HEK293 (cell line): Measurements from ENCODE around the gene ZNF318.

ENCODE experiments used
- CTCF ChIA-PET: fragments of 350-600 bp; formaldehyde crosslinking; extraction: SDS; loops from one replicate; lab custom pipeline; 2021; ENCODE audit warnings: antibody characterized with exemption; lab: Yijun Ruan, JAX
- POLR2A ChIA-PET: fragments of 300-600 bp; formaldehyde crosslinking; extraction: SDS; loops from one replicate; lab custom pipeline; 2020; ENCODE audit warnings: antibody characterized with exemption, inconsistent platforms; lab: Yijun Ruan, JAX
- H3K27ac ChIP-seq: fragments of 200-500 bp; sonication (Bioruptor generic); 2 replicates; pipeline ENCODE4 v1.5.1; 2014; ENCODE audit warnings: low read depth, low read length, control low read depth, inconsistent platforms; ENCODE audit errors: extremely low read depth
- H3K36me3 ChIP-seq, 2 experiments: fragments of 200-500 bp in 1 of 2; sonication (Bioruptor generic) in 1 of 2; 1 replicate in 1 of 2; 2 replicates in 1 of 2; pipeline ENCODE4 v1.5.1; 2014 to 2017; ENCODE audit warnings: inconsistent platforms in 2 of 2, low read length in 2 of 2; ENCODE audit not compliant: control insufficient read depth in 2 of 2, insufficient read depth in 1 of 2
- H3K4me1 ChIP-seq: fragments of 200-500 bp; sonication (Bioruptor generic); 2 replicates; pipeline ENCODE4 v1.5.1; 2014; ENCODE audit warnings: mild to moderate bottlenecking, low read length, inconsistent platforms; ENCODE audit not compliant: control insufficient read depth, insufficient read depth
- H3K4me3 ChIP-seq: 2 replicates; pipeline ENCODE4 v1.5.1; 2011; ENCODE audit warnings: low read depth, mild to moderate bottlenecking, control low read depth, low read length, moderate library complexity
- H3K9me3 ChIP-seq: fragments of 200-500 bp; sonication (Bioruptor generic); 2 replicates; pipeline ENCODE4 v1.5.1; 2014; ENCODE audit warnings: low read depth, low read length, inconsistent platforms; ENCODE audit not compliant: control insufficient read depth, insufficient read depth
- FEZF1 ChIP-seq: fragments of 450-650 bp; formaldehyde crosslinking; IDR thresholded peaks from 2 replicates; pipeline ENCODE4 v1.5.1; 2016; ENCODE audit warnings: missing biosample characterization, missing genetic modification characterization
- GLIS1 ChIP-seq: fragments of 450-650 bp; formaldehyde crosslinking; IDR thresholded peaks from 2 replicates; pipeline ENCODE4 v1.5.1; 2016; ENCODE audit warnings: missing biosample characterization, missing genetic modification characterization
- KLF8 ChIP-seq: fragments of 450-650 bp; formaldehyde crosslinking; IDR thresholded peaks from 2 replicates; pipeline ENCODE4 v1.5.1; 2016; ENCODE audit warnings: missing biosample characterization, missing genetic modification characterization
- ZNF221 ChIP-seq: fragments of 450-650 bp; formaldehyde crosslinking; IDR thresholded peaks from 2 replicates; pipeline ENCODE4 v1.5.1; 2017; ENCODE audit warnings: missing biosample characterization, missing genetic modification characterization, borderline replicate concordance
- ZNF335 ChIP-seq: fragments of 450-650 bp; formaldehyde crosslinking; conservative IDR thresholded peaks from 2 replicates; pipeline ENCODE4 v1.5.1; 2016; ENCODE audit warnings: missing biosample characterization, missing genetic modification characterization
- ZNF350 ChIP-seq: fragments of 450-650 bp; formaldehyde crosslinking; IDR thresholded peaks from 2 replicates; pipeline ENCODE4 v1.5.0; 2017; ENCODE audit warnings: missing biosample characterization, mild to moderate bottlenecking, missing genetic modification characterization
- ZNF48 ChIP-seq: fragments of 450-650 bp; formaldehyde crosslinking; IDR thresholded peaks from 2 replicates; pipeline ENCODE4 v1.5.1; 2016; ENCODE audit warnings: missing biosample characterization, missing genetic modification characterization
- ZNF514 ChIP-seq: fragments of 450-650 bp; formaldehyde crosslinking; IDR thresholded peaks from 2 replicates; pipeline ENCODE4 v1.5.1; 2016; ENCODE audit warnings: missing biosample characterization, missing genetic modification characterization
- ZNF623 ChIP-seq: fragments of 450-650 bp; formaldehyde crosslinking; IDR thresholded peaks from 2 replicates; pipeline ENCODE4 v1.5.1; 2016; ENCODE audit warnings: missing biosample characterization, missing genetic modification characterization
- ZNF626 ChIP-seq: fragments of 450-650 bp; sonication (Bioruptor Pico); formaldehyde crosslinking; IDR thresholded peaks from 2 replicates; pipeline ENCODE4 v1.5.1; 2018; ENCODE audit warnings: missing biosample characterization, missing genetic modification characterization, inconsistent platforms
- ZNF629 ChIP-seq: fragments of 450-650 bp; formaldehyde crosslinking; IDR thresholded peaks from 2 replicates; pipeline ENCODE4 v1.5.1; 2017; ENCODE audit warnings: missing biosample characterization, missing genetic modification characterization
- ZNF830 ChIP-seq: fragments of 450-650 bp; IDR thresholded peaks from 2 replicates; pipeline ENCODE4 v1.5.0; 2018; ENCODE audit warnings: missing biosample characterization, missing genetic modification characterization, low read depth, mild to moderate bottlenecking, moderate library complexity
- ZNF843 ChIP-seq: fragments of 450-650 bp; formaldehyde crosslinking; IDR thresholded peaks from 2 replicates; pipeline ENCODE4 v1.5.1; 2016; ENCODE audit warnings: missing biosample characterization, missing genetic modification characterization
- TF ChIP-seq, protein P1 (sequence below): fragments of 450-650 bp; formaldehyde crosslinking; IDR thresholded peaks from 2 replicates; pipeline ENCODE4 v1.5.1; 2016; ENCODE audit warnings: missing biosample characterization, missing genetic modification characterization
- TF ChIP-seq, protein P2 (sequence below): fragments of 450-650 bp; formaldehyde crosslinking; IDR thresholded peaks from 2 replicates; pipeline ENCODE4 v1.5.1; 2016; ENCODE audit warnings: missing biosample characterization, missing genetic modification characterization
- TF ChIP-seq, protein P3 (sequence below): fragments of 450-650 bp; formaldehyde crosslinking; IDR thresholded peaks from 2 replicates; pipeline ENCODE4 v1.5.1; 2017; ENCODE audit warnings: missing biosample characterization, missing genetic modification characterization

Gene ZNF318

DNA sequence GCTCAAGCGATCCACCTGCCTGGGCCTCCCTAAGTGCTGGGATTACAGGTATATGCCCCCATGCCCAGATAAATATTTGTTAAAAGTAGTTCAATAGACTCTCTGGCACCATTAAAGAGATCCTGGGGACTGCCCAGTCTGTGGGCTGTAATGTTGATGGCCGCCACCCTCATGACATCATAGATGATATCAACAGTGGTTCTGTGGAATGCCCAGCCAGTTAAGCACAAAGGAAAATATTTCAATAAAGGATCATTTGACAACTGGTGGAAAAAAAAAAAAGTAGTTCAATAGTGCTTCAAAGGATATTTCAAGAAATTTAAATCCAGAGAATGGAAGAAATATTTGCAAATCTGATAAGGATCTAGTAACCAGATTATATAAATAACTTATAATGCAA lies 59.3 kb downstream of the ZNF318 start (continued):
- no peak for TF ChIP-seq ZNF514 (tag by site-specific recombination)
- TF ChIP-seq, protein P1, sequence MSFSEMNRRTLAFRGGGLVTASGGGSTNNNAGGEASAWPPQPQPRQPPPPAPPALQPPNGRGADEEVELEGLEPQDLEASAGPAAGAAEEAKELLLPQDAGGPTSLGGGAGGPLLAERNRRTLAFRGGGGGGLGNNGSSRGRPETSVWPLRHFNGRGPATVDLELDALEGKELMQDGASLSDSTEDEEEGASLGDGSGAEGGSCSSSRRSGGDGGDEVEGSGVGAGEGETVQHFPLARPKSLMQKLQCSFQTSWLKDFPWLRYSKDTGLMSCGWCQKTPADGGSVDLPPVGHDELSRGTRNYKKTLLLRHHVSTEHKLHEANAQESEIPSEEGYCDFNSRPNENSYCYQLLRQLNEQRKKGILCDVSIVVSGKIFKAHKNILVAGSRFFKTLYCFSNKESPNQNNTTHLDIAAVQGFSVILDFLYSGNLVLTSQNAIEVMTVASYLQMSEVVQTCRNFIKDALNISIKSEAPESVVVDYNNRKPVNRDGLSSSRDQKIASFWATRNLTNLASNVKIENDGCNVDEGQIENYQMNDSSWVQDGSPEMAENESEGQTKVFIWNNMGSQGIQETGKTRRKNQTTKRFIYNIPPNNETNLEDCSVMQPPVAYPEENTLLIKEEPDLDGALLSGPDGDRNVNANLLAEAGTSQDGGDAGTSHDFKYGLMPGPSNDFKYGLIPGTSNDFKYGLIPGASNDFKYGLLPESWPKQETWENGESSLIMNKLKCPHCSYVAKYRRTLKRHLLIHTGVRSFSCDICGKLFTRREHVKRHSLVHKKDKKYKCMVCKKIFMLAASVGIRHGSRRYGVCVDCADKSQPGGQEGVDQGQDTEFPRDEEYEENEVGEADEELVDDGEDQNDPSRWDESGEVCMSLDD: no peak
- TF ChIP-seq ZNF48 (tag by site-specific recombination): no peak
- peak; percentile 81 for TF ChIP-seq ZNF629 (tag by site-specific recombination)

DNA sequence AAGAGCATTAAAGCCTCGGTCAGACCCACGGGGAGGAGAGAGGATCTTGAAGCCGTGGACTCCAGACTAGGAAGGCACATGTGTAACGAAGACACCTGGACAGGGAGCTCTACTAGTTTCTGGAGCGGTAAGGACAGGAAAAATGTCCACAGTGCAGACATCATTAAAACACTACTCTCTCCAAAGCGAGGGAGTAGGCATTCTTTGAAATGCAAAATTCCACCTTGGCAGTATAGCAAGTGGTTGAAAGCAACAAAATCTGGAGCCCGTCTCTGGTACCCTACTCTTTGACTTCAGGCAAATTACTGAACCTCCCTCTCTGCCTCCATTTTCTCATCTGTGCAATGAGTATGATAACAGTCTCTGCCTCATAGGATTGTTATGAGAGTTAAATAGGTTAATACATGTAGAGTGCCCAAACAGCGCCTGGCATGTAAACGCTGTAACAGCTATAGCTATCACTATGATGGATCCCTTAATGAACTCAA lies 60.4 kb downstream of the ZNF318 start:
- no peaks in the 10 kb centered on the region for H3K9me3 ChIP-seq
- no peaks in the 10 kb centered on the region for H3K36me3 ChIP-seq
- CTCF ChIA-PET: interaction anchor here (0.5 to 1.3 kb wide), 5 partner anchors 13 to 234 kb away, joined by 3 to 5 read pairs (median 3); partner anchors contain the start of gene DNPH1
- H3K4me3 ChIP-seq: no peak overlapping the region
- POLR2A ChIA-PET: interaction anchor here (1.1 to 1.7 kb wide), 3 partner anchors 10 to 62 kb away, joined by 3 to 5 read pairs (median 3); partner anchors contain the start of gene ZNF318
- no peaks in the 10 kb centered on the region for H3K4me1 ChIP-seq
- TF ChIP-seq ZNF221 (tag by site-specific recombination): no peak
- TF ChIP-seq, protein P2, sequence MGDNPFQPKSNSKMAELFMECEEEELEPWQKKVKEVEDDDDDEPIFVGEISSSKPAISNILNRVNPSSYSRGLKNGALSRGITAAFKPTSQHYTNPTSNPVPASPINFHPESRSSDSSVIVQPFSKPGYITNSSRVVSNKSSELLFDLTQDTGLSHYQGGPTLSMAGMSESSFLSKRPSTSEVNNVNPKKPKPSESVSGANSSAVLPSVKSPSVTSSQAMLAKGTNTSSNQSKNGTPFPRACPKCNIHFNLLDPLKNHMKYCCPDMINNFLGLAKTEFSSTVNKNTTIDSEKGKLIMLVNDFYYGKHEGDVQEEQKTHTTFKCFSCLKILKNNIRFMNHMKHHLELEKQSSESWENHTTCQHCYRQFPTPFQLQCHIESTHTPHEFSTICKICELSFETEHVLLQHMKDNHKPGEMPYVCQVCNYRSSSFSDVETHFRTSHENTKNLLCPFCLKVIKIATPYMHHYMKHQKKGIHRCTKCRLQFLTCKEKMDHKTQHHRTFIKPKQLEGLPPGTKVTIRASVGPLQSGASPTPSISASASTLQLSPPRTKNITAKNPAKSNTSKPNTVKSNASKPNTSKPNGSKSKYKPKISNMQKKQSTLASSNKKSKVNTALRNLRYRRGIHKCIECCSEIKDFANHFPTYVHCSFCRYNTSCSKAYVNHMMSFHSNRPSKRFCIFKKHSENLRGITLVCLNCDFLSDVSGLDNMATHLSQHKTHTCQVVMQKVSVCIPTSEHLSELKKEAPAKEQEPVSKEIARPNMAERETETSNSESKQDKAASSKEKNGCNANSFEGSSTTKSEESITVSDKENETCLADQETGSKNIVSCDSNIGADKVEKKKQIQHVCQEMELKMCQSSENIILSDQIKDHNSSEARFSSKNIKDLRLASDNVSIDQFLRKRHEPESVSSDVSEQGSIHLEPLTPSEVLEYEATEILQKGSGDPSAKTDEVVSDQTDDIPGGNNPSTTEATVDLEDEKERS: no peak
- TF ChIP-seq FEZF1: no peak
- TF ChIP-seq, protein P3, sequence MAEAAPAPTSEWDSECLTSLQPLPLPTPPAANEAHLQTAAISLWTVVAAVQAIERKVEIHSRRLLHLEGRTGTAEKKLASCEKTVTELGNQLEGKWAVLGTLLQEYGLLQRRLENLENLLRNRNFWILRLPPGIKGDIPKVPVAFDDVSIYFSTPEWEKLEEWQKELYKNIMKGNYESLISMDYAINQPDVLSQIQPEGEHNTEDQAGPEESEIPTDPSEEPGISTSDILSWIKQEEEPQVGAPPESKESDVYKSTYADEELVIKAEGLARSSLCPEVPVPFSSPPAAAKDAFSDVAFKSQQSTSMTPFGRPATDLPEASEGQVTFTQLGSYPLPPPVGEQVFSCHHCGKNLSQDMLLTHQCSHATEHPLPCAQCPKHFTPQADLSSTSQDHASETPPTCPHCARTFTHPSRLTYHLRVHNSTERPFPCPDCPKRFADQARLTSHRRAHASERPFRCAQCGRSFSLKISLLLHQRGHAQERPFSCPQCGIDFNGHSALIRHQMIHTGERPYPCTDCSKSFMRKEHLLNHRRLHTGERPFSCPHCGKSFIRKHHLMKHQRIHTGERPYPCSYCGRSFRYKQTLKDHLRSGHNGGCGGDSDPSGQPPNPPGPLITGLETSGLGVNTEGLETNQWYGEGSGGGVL: no peak
- TF ChIP-seq ZNF335 (tag by site-specific recombination): peak; percentile 81
- no peak for TF ChIP-seq ZNF626 (tag by site-specific recombination)
- TF ChIP-seq GLIS1 (tag by site-specific recombination): peak; percentile 6; the same call in 1 of the 2 replicates
- TF ChIP-seq KLF8 (tag by site-specific recombination): no peak
- TF ChIP-seq ZNF830 (tag by site-specific recombination): no peak
- TF ChIP-seq ZNF623 (tag by site-specific recombination): 0 out of 2 replicates have a peak, but pooled peaks have one; percentile 9
- TF ChIP-seq ZNF350 (tag by site-specific recombination): no peak
- TF ChIP-seq ZNF843 (tag by site-specific recombination): no peak
- H3K27ac ChIP-seq: no peak overlapping the region
